ENCODE measurements around the gene SLC43A3.

- TF ChIP-seq EZH2 (IDR thresholded peaks at IDR 0.05; ENCODE audit: borderline replicate concordance, low read depth, low read length), result no peak
- TF ChIP-seq CTCF (IDR thresholded peaks at IDR 0.05 in 2 of 3, conservative IDR thresholded peaks at IDR 0.05 in 1 of 3; ENCODE audit: insufficient read depth in 2 of 3, low read depth in 1 of 3, low read length in 3 of 3), result no peak
- no peak for TF ChIP-seq ZBTB1 (CRISPR knock-in tag; IDR thresholded peaks at IDR 0.05; ENCODE audit: borderline replicate concordance, low read depth)
- no peak for TF ChIP-seq RAD21 (CRISPR knock-in tag; conservative IDR thresholded peaks at IDR 0.05 in 1 of 2, IDR thresholded peaks at IDR 0.05 in 1 of 2)
Observed at GRCh38 chr11:57408771-57409170, 18.1 kb downstream of the SLC43A3 start.

All from K562 (cell line).